MG63 (cell line): ENCODE results near the gene SNAP23. TPM values are rescaled to one million over a fixed set of nuclear protein-coding genes. Genes with fewer than 3 reads are reported as not detected.

Source experiments
- DNase-seq: peaks from one replicate; pipeline ENCODE4 v3.0.0-alpha.2; 2020
- H3K27me3 ChIP-seq: fragments of 250-450 bp; sonication (Bioruptor Pico); 2 replicates; pipeline ENCODE4 v1.5.1; 2020; ENCODE audit warnings: mild to moderate bottlenecking, moderate library complexity
- H3K36me3 ChIP-seq: fragments of 250-450 bp; sonication (Bioruptor Pico); 2 replicates; pipeline ENCODE4 v1.5.1; 2020; ENCODE audit warnings: mild to moderate bottlenecking, moderate library complexity
- H3K4me3 ChIP-seq: fragments of 250-450 bp; sonication (Bioruptor Pico); 2 replicates; pipeline ENCODE4 v1.5.1; 2020; ENCODE audit warnings: mild to moderate bottlenecking, moderate library complexity
- H3K9me3 ChIP-seq: fragments of 250-450 bp; sonication (Bioruptor Pico); 2 replicates; pipeline ENCODE4 v1.5.1; 2020; ENCODE audit warnings: mild to moderate bottlenecking, moderate library complexity
- total RNA-seq: library from RNA; depleted of rRNA; stranded (reverse); fragments of >200 nt; shearing (Covaris generic); gene quantifications from 2 replicates; pipeline ENCODE4 v1.2.3, GENCODE V29; 2014; ENCODE audit warnings: low replicate concordance

Gene SNAP23
- total RNA-seq, 1 experiment from 2014 or later: 52.1 TPM

DNA sequence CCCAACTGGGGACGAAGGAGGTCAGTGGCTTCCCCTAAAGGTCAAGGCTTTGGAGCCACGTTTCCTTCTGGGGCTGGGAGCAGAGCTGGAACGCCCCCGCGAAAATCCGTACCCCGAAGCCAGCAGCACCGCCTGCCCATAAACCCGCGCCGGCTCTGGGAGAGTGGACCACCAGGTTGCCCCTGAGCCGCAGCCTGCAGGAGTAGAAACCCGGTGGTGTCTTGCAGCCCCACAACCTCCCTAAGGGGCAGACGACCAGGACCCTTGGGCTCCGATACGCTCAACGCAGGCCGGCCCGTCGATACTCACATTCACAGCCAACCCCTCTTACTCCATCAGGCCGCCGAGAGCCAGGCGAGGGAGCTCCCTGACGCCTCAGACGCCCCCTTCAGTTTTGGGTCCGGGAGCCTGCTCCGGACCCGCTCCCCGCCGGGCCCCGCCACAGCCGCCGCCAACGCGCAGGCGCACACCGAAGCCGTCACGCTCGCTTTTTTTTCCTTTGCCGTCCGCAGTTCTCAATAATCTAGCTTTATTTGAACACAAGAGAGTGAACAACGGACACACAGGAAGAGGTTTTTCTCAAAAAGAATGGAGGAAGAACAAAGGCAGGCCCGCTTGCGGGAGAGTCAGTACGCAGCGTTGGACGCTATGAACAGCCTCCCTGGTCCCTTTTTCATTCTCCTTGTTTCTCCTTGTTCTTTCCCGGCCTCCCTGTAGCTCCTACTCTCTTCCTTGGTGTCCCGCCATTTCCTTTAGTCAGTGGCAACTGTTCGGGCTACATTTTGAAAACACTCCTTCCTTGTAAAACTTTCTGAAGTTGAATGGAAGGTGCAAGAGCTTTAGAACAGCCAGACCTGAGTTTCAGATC, 4.5 kb upstream of the SNAP23 start, which contains the start of gene ZNF106:
Gene ZNF106 (minus strand): TSS at position 471 of the 868 bp plus-strand sequence. CDS start 18,852 bp downstream, outside the sequence.
- peaks cover 5% of the 10 kb centered on the region for H3K36me3 ChIP-seq
- H3K27me3 ChIP-seq: no peaks in the 10 kb centered on the region
- H3K9me3 ChIP-seq: no peaks in the 10 kb centered on the region
- DNase-seq: peak; percentile 83
- H3K4me3 ChIP-seq: peak within 1 kb of the TSS; percentile 78

DNA sequence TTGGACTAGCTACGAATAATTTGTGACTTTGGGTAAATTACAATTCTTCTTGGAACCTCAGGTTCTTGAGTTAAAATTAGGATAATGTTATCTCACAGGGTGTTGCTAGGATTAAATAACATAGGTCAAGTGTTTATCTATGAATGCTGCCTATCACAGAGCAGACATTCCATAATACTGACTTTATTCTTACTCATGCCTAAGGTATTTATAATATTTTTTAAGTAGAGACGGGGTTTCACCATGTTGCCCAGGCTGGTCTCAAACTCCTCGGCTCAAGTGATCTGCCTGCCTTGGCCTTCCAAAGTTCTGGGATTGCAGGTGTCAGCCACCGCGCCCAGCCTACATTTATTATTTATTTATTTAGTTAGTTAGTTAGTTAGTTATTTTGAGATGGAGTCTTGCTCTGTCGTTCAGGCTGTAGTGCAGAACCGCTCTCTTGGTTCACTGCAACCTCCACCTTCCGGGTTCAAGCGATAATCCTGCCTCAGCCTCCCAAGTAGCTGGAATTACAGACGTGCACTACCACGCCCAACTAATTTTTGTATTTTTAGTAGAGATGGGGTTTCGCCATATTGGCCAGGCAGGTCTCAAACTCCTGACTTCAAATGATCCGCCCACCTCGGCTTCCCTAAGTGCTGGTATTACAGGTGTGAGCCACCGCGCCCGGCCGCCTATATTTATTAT, 3.8 kb upstream of the SNAP23 start:
- H3K27me3 ChIP-seq: no peaks in the 10 kb centered on the region

DNA sequence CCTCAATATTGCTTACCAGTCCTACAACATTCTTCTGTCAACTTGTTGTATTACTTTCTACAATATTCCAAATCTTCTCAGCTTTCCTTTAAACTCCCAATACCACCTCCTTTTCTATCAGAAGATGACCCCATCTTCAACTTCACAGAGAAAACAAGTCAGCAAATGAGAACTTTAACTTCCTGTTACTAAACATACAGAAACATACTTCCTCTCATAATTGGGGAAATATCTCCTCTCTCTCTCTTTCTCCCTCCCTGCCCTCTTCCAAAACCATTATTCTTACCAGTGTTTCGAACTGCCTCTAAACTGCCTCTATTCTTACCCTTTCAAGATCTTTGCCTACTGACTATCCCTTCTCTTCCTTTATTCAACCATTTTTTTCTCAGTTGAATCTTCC, 1.8 kb upstream of the SNAP23 start:
- H3K4me3 ChIP-seq: no peak overlapping the region
- DNase-seq: no peak
- H3K9me3 ChIP-seq: no peaks in the 10 kb centered on the region
- H3K36me3 ChIP-seq: peaks cover 5% of the 10 kb centered on the region
- H3K27me3 ChIP-seq: no peaks in the 10 kb centered on the region

More for the DNA sequence above, 3.8 kb upstream of the SNAP23 start:
- Histone ChIP-seq H3K4me3 (peak overlapping the region; percentile 78), H3K36me3 (peaks cover 5% of the 10 kb centered on the region), H3K9me3 (no peaks in the 10 kb centered on the region)
- DNase-seq: no peak

DNA sequence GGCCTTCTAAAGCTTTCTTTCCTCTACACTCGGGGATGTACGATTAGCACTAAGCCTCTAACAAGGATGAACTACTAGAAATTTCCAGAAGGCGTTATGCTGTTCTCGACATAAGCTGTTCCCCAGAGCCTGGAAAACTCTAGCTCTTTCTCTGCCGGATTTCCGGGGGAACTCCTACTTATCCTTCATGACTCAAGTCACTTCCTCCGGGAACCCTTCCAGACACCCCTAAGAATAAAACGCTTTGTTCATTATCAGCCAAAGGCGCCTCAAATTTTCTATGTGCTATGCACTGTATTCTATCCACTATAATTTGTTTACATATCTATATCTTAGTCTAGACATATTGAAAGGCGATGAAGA, 455 bp upstream of the SNAP23 start:
- Histone ChIP-seq H3K4me3 (peak overlapping the region; percentile 70), H3K9me3 (no peaks in the 10 kb centered on the region), H3K27me3 (no peaks in the 10 kb centered on the region), H3K36me3 (no peaks in the 10 kb centered on the region)
- peak; percentile 29 for DNase-seq

DNA sequence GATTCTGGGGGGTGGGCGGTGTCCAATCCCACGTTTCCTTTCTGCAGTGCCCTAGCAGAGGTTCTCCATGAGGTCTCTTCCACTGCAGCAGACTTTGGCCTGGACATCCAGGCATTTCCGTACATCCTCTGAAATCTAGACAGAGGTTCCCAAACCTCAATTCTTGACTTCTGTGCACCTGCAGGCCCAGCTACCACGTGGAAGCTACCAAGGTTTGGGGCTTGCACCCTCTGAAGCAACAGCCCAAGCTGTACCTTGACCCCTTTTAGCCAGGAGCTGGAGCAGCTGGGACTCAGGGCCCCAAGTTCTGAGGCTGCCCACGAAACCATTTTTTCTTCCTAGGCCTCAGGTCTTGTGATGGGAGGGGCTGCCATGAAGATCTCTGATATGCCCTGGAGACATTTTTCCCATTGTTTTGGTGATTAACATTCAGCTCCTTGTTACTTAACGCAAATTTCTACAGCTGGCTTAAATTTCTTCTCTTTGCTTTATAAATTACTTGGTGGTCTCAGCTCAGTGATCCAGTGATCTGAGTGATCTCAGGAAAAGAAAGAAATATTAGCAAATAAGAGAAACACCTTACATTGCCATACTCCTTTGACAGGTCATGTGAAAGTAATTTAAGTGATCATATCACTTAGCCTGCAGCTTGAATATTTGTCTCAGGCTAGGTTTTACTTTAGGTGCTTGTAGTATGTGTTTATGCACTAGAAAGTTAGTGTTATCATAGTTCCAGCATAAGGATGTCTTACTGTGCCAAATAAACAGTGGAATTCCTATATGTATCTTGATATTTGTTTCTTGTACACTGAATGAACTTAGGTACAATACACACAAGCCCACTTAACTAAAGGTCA, 3.0 kb downstream of the SNAP23 start:
- H3K4me3 ChIP-seq: no peak overlapping the region
- no peaks in the 10 kb centered on the region for H3K36me3 ChIP-seq
- H3K9me3 ChIP-seq: no peaks in the 10 kb centered on the region
- no peak for DNase-seq
- H3K27me3 ChIP-seq: no peaks in the 10 kb centered on the region

- no peak for DNase-seq
- no peaks in the 10 kb centered on the region for H3K9me3 ChIP-seq
- H3K4me3 ChIP-seq: no peak overlapping the region
- no peaks in the 10 kb centered on the region for H3K36me3 ChIP-seq
- no peaks in the 10 kb centered on the region for H3K27me3 ChIP-seq
These were observed 4.6 kb downstream of the SNAP23 start for GRCh38 chr15:42499858-42500609.

- Histone ChIP-seq H3K27me3 (no peaks in the 10 kb centered on the region), H3K36me3 (no peaks in the 10 kb centered on the region), H3K9me3 (no peaks in the 10 kb centered on the region), H3K4me3 (no peak overlapping the region)
- no peak for DNase-seq
These were observed 7.0 kb downstream of the SNAP23 start for GRCh38 chr15:42502477-42502876.

DNA sequence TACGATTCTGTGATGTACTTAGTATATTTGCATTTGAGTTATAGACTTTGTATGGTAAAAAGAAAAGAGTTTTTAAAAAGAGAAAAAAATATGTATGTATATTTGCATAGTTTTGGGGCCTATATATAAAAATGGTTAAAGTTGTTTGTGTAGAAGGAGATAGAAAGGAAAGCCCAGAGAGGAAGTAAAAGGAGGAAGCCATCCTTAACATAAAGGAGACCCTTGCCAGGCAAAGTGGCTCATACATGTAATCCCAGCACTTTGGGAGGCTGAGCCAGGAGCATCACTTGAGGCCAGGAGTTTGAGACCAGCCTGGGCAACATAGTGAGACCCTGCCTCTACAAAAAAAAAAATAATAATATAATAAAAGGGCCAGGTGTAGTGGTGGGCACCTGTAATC, 8.4 kb downstream of the SNAP23 start:
- no peaks in the 10 kb centered on the region for H3K36me3 ChIP-seq
- no peaks in the 10 kb centered on the region for H3K9me3 ChIP-seq
- no peak for DNase-seq
- H3K4me3 ChIP-seq: no peak overlapping the region
- H3K27me3 ChIP-seq: no peaks in the 10 kb centered on the region

- Histone ChIP-seq H3K27me3 (no peaks in the 10 kb centered on the region), H3K36me3 (no peaks in the 10 kb centered on the region), H3K9me3 (no peaks in the 10 kb centered on the region), H3K4me3 (no peak overlapping the region)
- DNase-seq: no peak
These were observed 9.2 kb downstream of the SNAP23 start for GRCh38 chr15:42504631-42505030.

GRCh38 chr15:42507514-42507913, 12.1 kb downstream of the SNAP23 start:
- H3K9me3 ChIP-seq: no peaks in the 10 kb centered on the region
- no peaks in the 10 kb centered on the region for H3K27me3 ChIP-seq
- H3K4me3 ChIP-seq: no peak overlapping the region
- no peak for DNase-seq
- H3K36me3 ChIP-seq: no peaks in the 10 kb centered on the region

DNA sequence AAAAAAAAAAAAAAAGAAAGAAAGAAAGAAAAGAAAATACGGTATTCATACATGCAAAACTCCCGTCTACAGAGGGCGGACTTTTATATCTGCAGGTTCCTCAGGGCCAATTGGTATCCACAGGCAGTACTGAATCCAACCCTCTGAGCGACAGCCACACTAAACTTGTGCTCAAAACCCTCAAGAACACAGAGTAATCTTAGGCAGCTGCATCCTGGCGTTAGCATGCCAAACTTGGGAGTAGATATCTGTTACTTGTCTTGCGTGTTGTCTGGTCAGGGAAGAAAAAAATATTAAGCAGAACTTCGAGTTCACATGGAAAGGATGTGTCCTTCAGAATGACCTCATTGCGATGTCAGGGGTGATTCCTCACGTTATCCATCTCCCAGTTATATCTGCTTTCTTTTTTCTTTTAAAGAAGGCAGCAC, 12.8 kb downstream of the SNAP23 start:
- no peak for DNase-seq

GRCh38 chr15:42510258-42511006, 15.0 kb downstream of the SNAP23 start:
- Histone ChIP-seq H3K9me3 (no peaks in the 10 kb centered on the region), H3K4me3 (no peak overlapping the region), H3K27me3 (no peaks in the 10 kb centered on the region), H3K36me3 (peaks cover 4% of the 10 kb centered on the region; the same call in 1 of the 2 replicates)
- DNase-seq: no peak

More for the DNA sequence above, 12.8 kb downstream of the SNAP23 start:
- Histone ChIP-seq H3K9me3 (no peaks in the 10 kb centered on the region), H3K36me3 (peaks cover 4% of the 10 kb centered on the region; the same call in 1 of the 2 replicates), H3K27me3 (no peaks in the 10 kb centered on the region), H3K4me3 (no peak overlapping the region)

- no peaks in the 10 kb centered on the region for H3K9me3 ChIP-seq
- peaks cover 4% of the 10 kb centered on the region; the same call in 1 of the 2 replicates for H3K36me3 ChIP-seq
- H3K27me3 ChIP-seq: no peaks in the 10 kb centered on the region
- no peak for DNase-seq
- H3K4me3 ChIP-seq: no peak overlapping the region
These were observed 15.6 kb downstream of the SNAP23 start for GRCh38 chr15:42511007-42511391.

DNA sequence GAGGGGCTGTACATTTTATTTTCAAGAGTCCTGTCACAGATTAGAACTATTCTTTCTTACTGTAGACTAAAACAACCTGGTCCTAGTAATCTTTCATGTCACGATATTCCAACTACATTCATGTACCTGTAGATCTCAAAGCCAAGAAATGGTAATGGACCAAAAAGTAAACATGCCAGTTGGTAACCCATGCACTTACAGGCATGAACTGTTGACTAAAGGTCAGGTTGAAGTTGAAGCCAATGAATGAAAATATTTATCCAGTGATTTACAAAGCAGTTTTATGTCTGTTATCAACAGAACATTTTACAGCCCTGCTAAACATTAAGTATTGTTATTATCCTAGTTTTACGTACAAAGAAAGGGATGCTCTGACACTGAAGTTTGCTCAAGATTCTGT, 27.9 kb downstream of the SNAP23 start:
- no peaks in the 10 kb centered on the region for H3K9me3 ChIP-seq
- H3K27me3 ChIP-seq: no peaks in the 10 kb centered on the region
- DNase-seq: no peak
- H3K36me3 ChIP-seq: no peaks in the 10 kb centered on the region; the same call in 1 of the 2 replicates
- H3K4me3 ChIP-seq: no peak overlapping the region

GRCh38 chr15:42528970-42529369, 33.5 kb downstream of the SNAP23 start:
- H3K36me3 ChIP-seq: no peaks in the 10 kb centered on the region; the same call in none of the 2 replicates
- no peak overlapping the region for H3K4me3 ChIP-seq
- H3K27me3 ChIP-seq: no peaks in the 10 kb centered on the region
- no peaks in the 10 kb centered on the region for H3K9me3 ChIP-seq
- no peak for DNase-seq
